Subcutaneous adipose tissue (tissue), 4 donors: ENCODE measurements around the gene GRIA4. TPM values are rescaled to one million over a fixed set of nuclear protein-coding genes. Genes with fewer than 3 reads are reported as not detected.

Source experiments
- total RNA-seq, 4 donors: library from RNA; depleted of rRNA; stranded (reverse); fragments of >200 nt; gene quantifications; one replicate each; pipeline ENCODE4 v1.1.0, GENCODE V29; 2016
- TF ChIP-seq, protein P1 (sequence below): fragments of 450-650 bp; IDR thresholded peaks from one replicate; pipeline ENCODE4 v1.5.1; 2016; ENCODE audit warnings: low read depth, mild to moderate bottlenecking, control low read depth, antibody characterized with exemption, moderate library complexity

Gene GRIA4
- total RNA-seq, 4 donors from 2014 or later = not detected

DNA sequence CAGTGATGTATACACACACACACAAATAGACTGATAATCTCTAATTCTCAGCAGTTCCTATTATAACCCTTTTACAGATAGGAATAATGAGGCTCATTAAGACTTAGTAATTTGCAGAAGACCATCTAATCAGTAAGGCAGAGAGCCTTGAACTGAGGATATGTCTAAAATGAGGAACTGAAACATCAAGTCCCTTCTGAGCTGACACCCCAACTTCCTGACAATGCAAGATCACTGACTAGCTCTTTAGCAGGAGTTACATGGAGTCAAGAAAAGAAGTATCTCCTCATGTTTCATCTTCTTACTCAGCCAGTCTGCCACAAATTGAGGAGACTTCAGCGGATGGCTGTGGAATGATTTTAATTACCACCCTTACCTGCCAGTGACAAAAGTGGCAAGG is 219.2 kb downstream of the GRIA4 start:
- TF ChIP-seq, protein P1, sequence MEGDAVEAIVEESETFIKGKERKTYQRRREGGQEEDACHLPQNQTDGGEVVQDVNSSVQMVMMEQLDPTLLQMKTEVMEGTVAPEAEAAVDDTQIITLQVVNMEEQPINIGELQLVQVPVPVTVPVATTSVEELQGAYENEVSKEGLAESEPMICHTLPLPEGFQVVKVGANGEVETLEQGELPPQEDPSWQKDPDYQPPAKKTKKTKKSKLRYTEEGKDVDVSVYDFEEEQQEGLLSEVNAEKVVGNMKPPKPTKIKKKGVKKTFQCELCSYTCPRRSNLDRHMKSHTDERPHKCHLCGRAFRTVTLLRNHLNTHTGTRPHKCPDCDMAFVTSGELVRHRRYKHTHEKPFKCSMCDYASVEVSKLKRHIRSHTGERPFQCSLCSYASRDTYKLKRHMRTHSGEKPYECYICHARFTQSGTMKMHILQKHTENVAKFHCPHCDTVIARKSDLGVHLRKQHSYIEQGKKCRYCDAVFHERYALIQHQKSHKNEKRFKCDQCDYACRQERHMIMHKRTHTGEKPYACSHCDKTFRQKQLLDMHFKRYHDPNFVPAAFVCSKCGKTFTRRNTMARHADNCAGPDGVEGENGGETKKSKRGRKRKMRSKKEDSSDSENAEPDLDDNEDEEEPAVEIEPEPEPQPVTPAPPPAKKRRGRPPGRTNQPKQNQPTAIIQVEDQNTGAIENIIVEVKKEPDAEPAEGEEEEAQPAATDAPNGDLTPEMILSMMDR = no peak

DNA sequence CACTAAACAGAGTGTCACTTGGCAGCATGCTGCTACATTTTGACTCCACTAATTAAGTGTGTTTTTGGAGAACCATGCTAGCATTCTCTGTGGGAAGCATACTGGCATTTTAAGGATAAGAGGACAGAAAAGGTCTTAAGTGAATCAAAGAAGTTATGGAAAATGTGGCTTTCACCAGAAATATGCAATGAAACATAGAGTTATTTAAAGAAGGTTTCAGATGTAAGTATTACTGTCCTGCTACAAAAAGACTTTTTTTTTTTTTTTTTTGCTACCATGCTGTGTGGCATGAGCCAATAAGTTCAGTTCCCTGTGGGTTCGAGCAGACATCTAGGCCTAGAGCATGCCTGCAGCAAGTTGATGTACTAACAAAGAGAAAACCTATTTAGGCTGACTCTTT is 224.6 kb downstream of the GRIA4 start:
- TF ChIP-seq, protein P1 = no peak

DNA sequence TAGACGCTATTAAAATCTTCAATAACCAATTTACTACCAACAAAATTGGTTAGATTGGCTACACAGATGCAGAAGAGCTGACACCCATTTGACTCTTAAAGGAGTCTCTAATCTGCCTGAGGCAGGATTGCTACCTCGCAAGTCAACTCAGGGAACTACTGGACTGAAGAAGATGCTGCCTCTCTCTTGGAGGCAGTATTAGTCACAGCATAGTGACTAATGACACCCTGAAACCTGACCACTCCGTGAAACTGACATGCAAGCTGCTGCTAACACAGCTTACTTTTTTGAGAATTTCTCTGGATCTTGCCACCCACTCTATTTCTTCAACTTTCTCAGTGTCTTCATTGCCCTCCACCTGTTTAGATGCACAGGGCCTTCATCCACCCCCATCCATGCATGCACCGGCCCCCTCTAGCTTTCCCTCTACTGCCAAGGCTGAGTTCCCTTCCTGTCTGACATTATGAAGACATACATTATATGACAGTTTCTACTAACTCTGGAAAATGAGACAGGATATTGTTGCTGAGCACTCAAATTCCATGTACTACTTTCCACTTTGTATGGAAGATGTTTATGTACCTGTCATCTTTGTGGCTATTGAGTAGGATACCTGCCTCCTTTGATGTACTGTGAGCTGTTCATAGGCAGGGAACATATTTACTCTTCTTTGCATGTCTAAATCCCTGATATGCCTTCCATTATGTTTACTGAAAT is 229.0 kb downstream of the GRIA4 start:
- TF ChIP-seq, protein P1 = no peak

DNA sequence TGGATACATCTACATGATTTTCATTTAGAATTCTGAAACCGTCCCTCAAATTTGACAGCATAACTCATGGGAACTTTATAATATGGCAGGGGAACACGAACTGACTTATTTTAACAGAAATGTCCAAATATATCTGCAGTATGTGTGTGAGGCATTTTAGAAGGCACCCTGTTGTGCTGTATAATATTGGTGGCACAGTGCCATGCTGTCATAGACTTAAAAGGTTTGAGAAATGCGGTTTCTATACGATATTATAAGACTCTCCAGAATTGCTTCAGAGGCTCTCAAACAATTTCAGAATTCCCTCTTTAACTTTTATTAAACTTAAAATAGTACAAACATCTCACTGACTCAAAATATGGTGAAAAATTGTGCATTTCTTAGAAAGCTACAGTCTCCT is 230.5 kb downstream of the GRIA4 start:
- TF ChIP-seq, protein P1 = no peak

DNA sequence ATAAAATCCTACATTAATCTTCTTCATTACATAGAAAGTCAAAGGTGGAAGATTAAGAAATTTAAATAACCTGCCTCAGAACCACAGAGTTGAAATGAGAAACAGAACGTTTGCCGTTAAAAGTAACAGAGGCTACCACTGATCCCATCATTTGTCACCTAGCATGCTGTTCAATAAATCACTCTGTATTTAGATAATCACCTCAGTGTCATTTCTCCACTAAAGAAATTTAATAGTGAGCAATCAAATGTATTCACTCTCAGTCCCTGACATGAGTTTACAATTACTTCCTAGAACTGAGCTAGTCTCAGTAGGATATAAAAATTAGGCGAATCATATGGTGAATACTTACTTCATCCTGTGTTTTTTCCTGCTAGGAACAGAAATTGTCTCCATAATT is 242.5 kb downstream of the GRIA4 start:
- TF ChIP-seq, protein P1 = no peak

DNA sequence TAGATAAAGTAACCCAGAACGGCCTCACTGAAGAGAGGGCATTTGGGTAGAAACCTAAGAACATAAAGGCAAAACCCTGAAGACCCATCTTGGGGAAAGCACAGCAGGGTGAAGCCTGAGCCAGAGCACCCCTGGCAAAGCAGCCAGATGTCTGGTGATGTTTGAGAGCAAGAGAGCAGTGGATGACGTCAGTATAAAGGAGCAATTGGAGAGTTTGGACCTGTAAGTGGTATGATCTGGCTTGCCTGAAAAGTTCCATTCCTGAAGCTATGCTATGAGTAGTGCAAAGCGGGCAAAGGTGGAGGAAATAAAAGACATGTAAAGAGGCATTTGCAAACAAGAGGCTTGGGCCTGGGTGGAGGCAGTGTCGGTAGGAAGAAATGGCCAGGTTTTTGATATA is 244.4 kb downstream of the GRIA4 start:
- TF ChIP-seq, protein P1 = no peak

DNA sequence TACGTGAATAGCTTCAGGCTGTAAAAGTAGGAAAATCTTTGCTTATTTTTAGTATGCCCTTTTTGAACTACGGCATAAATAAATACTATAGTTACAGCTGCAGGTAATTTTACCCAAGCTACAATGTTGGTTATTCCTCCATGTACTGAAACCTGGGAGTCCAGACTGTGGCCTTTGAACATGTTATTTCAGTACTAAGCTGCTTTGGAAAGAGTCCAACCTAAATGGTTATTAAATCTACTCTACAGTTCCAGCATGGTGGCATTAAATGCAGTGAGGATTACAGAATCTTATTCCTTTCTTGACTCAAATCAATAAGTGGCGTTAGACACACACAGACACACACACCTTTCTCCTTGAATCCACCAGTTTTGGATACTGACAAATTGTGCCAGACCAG is 247.1 kb downstream of the GRIA4 start:
- TF ChIP-seq, protein P1 = no peak
